MM.1S (cell line): ENCODE results near the gene AHCYL2.

Experiments used
- EZH2 ChIP-seq: fragments of 300-600 bp; sonication (generic); optimal IDR thresholded peaks from 2 replicates; pipeline ENCODE3; 2017; ENCODE audit warnings: low read depth, mild to moderate bottlenecking, antibody characterized with exemption, low read length, mixed read lengths
- TF ChIP-seq, protein P1 (sequence below): fragments of 300-600 bp; sonication (generic); IDR thresholded peaks from 2 replicates; pipeline ENCODE4 v1.5.1; 2016; ENCODE audit warnings: antibody characterized with exemption, low read length, mixed read lengths

DNA sequence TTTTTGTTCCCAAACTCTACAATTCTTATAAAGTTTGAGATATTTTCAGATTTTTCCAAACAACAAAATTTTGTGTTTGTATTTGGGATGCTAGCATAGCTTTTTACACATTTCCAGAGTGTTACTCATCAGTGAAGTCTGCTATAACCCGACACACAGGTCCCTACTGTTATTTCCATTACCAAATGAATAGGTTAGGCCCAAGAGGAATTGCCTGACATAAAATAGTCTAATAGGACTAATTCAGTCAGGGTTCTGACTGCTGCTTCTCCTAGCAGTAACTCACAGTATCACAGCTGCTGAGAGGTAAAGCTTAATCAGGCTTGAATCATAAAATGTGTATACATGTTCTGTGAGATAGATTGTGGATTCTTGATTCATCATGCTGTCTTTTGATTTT, 160.3 kb downstream of the AHCYL2 start:
- TF ChIP-seq EZH2, result no peak
- TF ChIP-seq, protein P1, sequence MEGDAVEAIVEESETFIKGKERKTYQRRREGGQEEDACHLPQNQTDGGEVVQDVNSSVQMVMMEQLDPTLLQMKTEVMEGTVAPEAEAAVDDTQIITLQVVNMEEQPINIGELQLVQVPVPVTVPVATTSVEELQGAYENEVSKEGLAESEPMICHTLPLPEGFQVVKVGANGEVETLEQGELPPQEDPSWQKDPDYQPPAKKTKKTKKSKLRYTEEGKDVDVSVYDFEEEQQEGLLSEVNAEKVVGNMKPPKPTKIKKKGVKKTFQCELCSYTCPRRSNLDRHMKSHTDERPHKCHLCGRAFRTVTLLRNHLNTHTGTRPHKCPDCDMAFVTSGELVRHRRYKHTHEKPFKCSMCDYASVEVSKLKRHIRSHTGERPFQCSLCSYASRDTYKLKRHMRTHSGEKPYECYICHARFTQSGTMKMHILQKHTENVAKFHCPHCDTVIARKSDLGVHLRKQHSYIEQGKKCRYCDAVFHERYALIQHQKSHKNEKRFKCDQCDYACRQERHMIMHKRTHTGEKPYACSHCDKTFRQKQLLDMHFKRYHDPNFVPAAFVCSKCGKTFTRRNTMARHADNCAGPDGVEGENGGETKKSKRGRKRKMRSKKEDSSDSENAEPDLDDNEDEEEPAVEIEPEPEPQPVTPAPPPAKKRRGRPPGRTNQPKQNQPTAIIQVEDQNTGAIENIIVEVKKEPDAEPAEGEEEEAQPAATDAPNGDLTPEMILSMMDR, result no peak
